Astrocyte of the hippocampus (primary cell): Measurements from ENCODE around the gene EXOC4.
"Not testable (repeated sequence)": the region's sequence is repeated elsewhere in the genome, so short reads cannot be mapped to it uniquely, and the experiment has no call there.

Experiments
- DNase-seq: peaks from one replicate; pipeline ENCODE4 v3.0.0; 2011; ENCODE audit warnings: low read depth, low spot score

EXOC4 gene

DNA sequence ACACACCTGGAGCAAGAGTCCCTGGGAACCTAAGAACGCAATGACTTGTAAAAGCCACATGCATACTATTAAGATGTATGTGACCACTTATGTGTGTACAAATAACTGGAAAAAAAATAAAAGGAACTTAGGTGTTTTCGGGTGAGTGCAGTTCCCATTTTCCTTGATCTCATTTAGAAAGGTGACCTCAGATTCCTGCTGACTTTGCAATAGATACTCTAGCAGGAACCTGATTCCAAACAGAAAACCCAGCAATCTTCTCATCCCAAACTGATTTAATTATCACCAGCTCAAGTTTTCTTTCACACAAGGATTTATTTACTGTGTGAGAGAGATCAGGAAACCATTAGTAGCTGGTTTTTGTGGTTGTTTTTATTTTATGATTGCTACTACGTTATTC, 817.8 kb downstream of the EXOC4 start:
- DNase-seq = no peak

DNA sequence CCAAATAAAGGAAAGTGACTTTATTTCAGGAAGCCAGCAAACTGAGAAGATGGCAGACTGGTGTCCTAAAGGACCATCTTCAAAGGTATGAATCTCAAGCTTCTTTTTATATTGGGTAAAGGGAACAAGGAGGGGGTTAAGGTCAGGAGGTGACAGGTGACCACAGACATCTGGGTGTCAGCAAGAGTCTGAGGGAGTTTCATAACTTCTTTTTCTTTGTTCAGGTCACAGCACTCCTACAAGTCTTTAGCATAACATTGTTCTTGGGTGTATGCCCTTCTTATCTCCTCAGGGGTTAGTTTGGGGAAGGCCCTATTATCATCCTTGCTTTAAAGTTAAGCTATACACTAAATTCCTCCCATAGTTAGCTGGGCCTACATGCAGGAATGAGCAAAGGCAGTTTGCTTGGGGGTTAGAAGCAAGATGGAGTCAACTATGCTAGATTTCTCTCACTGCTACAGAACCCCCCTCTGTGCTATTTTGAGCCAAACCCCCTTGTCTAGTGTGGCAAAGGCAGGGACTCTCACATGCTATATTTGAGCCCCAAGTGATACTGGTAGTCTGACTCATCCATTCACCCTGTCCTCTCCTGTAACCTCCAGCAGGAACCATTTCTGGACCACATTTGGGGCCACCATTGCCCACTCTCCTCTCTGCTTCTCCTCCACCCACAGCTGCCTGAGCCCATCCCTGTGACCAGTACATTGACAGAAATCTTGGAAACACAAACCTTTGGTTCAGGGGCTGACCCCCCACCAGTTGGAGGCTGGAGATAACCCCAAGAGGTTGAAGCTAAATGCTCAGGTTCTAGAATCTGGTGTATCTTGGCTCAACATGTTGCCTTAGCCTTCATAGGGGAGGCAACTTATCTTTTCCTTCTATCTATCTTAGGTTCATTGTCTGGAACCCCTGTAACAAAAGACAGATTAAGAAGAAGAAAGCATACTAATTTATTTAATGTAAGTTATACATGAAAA, 818.8 kb downstream of the EXOC4 start:
- DNase-seq = no peak

DNA sequence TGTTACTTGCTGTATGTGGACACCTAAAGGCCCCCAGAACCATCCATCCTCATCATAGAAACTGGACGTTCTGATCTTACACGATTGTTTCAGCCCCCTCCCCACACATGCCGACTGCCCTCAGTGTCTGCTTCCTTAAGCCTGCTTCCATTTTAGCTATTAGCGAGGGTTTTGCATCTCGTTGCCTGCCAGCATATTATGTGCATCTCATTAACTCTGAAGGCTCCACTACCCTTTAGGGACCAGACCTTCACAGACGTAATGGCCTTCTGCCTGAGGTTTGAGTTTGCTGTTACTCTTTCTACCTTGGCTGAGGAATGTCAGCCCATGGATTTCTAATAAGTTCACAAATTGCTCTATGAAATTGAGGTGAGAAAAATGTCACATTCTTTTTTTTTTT, 820.4 kb downstream of the EXOC4 start:
- no peak for DNase-seq

DNA sequence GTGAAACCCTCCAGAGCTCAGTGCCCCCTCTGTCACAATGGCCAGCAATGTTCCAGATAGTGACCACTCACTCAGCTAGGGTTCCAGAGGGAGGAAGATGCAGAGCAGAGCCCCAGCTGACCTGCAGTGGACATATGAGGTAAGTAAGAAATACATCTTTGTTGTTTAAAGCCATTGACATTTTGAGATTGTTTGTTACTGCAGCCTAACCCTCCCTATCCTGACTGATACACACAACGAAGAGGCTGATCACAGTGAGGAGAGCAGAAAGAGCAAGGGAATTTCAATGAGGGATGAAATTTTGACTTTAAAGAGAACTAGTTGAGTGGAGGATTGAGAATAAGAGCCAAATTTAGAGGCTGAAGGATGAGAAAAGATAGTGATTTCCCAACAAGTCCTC, 822.9 kb downstream of the EXOC4 start:
- DNase-seq = no peak

DNA sequence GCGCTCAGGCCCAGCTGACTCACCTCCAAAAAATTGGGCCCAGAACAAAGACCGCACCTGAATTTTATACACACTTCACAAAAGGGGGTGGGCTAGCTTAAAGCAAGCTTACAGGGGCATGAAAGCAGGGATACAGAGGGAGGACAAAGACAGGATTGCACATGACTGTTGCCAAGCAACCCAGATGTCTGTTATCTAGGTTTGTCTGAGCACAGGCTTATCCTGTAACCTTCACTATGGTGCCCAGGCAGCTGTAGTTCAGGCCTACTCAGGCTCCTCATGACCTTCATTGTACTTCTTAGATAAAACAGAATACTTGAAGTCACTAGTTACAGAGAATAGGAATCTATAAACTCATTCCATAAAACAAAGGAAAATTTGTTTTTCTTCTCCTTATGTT, 824.7 kb downstream of the EXOC4 start:
- DNase-seq = not testable (repeated sequence)

DNA sequence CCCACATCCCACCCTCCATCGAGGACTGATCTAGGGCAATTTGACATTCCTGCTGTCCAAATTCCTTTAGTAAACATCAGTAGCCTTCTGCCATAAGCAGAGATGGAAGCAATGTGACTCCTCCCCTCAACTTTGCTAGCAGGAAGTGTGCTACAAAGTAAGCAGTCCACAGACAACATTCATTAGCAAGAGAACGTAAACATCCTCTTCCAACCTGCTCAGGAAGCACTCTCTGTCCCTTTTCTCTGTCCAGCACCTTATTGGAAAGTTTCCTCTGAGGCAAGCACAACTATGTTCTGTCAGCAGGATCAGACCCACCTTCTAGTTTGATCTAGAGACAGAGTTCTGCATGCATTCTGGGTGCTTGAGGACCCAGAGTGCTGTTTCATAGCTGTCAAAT, 826.1 kb downstream of the EXOC4 start:
- DNase-seq = no peak

DNA sequence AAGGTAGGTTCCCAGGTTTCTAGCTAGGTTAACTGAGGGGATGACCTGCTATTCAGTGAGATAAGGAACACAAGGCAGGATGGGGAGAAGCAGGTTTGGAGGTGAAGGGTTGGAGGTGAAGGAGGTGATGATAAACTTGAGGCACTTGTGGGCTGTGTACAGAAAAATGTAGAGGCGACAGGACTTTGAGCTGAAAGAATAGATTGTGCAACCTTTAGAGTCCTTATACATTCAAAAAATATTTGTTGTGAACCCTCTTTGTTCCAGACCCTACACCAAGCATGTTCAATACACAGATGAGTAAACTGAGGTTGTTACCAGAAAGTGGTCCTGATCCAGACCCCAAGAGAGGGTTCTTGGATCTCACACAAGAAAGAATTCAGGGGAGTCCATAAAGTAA, 828.8 kb downstream of the EXOC4 start:
- no peak for DNase-seq

DNA sequence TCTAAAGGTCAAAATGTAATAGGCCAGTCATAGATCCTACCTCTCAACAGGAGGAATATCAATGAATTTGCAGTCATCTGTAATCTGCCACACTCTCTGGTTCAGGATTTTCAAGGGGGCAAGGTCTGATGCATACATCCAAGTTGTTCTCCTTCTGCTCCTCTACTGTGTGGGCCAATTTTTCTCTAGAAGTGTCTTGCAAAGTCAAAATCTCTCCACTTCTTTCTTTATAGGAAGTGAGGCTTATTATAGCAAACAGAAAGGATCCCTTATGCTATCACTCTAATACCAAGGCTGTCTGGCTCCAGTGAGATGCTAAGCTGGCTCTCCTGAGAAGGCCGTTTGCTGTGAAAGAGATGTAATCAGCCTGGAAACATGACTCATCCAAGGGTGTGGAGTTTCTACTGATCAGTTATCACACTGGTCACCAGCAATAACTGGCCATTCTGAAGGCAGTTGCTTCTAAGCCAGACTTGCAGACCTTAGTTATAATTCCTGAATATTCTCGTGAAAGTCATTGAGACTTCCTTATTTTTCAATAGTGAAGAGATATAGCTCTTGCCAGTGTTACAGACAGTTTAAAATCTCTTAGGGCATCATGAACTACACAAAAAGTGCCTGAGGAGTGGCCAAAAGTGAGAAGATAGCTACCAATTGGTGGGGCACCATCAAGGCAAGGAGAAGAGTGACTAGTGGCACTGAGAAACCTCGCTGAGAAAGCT, 831.0 kb downstream of the EXOC4 start:
- DNase-seq = peak; percentile 4

DNA sequence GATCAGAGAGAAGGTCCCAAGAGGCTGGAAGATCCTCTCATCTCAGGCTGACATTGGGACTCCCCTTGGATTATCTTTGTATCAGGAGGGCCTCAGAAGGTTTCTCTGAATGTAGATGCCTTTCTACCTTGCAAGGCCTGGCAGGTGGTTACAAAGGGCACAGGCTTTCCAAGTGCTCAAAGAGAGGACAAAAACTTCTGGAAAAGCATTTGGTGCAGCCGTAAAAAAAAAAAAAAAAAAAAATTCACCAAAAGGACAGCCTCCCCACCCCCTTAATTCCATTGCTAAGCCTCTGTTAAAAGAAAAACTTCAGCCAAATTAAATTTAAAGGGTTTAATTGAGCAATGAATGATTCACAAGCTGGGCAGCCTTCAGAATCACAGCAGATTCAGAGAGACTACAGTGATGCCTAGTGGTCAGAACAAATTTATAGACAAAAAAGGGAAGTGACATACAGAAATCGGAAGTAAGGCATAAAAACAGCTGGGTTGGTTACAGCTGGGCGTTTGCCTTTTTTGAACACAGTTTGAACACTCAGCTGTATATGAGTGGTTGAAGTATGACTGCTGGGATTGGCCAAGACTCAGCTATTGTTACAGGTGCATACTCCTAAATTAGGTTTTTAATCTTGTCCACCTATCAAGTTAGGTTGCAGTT, 831.7 kb downstream of the EXOC4 start:
- no peak for DNase-seq

DNA sequence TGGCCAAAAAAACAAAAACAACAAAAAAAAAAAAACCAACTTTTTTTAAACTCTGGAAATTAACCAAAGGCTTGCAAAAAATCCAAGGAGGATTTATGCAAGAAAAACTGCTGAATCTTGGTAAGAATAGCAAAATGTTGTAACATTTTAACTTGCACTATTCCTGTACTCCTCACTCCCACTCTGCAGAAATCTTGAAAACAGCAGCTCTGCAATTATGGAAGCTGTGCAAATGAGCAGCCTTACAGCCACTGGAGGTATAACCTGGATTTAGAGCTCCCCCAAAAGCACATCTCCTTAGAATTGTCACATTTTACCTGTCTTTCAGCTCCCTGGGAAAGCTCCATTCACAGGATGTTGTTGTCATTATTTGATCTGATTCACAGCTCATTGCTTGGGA, 832.4 kb downstream of the EXOC4 start:
- no peak for DNase-seq

DNA sequence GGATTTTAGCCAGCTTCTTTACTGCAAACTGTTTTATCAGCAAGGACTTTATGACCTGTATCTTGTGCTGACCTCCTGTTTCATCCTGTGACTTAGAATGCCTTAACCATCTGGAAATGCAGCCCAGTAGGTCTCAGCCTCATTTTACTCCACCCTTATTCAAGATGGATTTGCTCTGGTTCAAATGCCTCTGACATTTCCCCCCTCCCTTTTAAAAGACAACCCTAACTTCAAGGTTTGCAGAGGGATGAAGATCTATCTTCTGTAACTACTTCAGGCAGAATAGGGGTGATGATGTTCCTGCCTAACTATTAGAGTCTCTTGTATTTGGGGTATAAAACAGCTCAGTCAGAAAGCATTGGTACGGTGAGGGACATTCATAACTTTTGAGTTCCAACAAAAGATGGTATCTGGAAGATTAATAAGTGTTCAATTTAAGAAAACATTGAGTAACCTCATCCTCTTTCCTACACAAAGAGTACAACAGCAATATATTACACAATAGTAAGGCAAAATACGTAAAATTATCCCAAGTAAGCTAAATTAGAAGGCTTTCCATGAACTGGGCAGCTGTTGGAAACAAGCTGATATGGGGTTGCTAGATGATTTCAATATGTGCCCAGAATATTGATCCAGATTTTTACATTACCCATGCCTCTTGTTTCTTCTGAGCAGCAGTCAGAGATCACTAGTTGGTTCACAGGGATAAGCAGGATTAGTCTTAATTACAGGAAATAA, 834.3 kb downstream of the EXOC4 start:
- DNase-seq = no peak

DNA sequence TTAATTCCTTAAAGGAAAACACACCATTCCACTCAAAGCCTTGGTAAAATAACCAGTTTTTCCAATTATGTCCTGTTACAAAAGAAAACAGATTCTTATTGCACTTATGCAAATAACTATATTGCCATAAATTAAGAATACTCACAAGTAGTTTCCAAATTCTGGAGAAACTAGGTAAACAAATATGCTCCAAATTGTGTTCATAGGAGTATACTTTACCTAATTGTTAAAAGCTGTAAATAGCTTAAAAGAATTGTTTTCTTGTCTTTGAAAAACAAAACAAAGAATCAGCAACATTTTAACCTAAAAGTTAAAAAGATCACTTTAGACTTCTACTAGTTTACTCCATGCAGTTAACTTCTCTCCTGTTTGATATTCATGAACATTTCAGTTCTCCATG, 835.3 kb downstream of the EXOC4 start:
- DNase-seq = no peak

DNA sequence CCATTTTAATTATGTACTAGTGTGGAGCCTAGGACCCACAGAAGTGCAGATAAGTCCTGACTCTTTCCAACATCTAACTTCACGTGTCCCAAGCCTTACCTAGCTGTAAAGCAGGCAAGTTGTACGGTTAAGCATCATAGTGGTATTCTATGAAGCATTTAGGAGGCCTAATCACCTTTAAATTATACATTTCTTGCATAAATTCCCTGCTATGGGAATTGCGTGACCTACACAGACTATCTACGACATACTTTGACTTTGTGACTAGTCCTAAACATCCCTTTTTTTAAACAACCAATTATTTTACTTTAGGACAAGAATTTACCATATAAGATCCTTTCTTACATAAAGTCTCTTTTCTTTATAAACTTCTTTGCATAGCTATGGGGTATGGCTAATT, 836.6 kb downstream of the EXOC4 start:
- DNase-seq = no peak

DNA sequence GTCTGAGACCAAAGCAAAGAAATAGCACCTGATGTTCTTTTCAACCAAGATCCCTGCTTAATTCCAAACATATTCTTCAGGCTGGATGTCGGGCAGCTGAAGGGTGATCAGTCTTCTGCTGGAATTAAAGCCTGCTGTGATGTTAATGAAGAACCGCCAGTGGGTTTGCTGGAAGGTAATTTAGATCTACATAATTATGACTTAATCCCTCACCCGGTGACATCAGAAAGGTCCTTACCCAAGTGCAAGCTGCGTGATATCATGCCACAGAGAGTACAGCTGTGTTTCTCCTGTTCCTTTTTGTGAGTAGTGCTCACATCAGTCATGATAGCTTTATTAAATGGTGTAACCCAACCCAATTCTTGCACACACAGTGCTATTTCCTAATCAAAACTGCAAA, 845.2 kb downstream of the EXOC4 start:
- no peak for DNase-seq

DNA sequence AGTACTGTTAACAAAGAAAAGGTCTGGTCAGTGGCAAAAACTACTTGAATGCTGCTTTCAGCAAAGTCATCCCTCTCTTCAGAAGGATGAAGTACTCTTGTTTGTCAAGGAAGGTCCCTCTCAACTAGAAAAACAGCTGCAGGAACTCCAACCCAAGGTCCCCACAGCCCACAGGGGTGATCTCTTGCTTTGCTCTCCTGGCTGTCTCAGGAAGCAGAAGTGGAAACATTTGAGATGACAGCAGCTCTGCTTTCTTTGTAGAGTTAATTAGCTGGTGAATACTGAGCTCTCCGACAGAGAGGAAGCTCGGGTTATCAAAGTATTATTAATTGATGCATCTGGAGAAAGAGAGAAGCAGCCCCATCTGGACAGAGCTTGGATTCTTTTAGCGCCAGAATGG, 848.8 kb downstream of the EXOC4 start:
- DNase-seq = no peak

DNA sequence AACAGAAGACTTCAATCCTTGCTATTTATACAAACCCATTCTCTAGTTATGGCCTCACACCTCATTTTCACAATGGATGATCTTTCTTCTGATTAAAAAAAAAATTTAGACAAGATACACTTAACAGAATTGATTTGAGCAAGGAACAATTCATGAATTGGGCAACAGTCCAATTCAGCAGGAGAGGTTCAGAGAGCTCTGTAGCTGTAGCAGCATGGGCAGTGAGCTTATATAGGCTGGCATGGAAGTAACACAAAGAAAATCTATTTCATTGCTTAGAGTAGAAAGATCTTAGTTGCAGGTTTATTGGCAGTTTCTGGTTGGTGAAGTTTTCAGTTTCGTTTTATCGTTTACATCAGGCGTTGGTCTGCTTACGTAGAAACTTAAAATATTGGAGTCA, 851.3 kb downstream of the EXOC4 start:
- no peak for DNase-seq

DNA sequence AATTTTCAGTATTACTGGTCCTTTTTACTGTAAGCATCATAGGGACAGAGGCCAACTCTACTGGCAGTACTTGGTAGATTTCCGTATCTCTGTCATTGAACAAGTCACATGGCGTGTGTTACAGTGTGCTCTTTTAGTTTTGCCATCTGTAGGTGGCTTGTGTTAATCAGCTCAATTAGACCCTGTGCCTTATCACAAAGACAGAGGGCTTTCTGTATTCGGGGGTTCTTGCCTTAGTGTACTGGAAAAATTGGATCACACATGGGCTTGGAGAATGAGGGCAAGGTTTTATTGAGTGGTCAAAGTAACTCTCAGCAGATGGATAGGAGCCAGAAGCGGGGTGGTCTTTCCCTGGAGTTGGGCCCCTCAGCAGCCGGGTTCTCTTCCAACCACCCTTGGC, 853.0 kb downstream of the EXOC4 start:
- DNase-seq = no peak

DNA sequence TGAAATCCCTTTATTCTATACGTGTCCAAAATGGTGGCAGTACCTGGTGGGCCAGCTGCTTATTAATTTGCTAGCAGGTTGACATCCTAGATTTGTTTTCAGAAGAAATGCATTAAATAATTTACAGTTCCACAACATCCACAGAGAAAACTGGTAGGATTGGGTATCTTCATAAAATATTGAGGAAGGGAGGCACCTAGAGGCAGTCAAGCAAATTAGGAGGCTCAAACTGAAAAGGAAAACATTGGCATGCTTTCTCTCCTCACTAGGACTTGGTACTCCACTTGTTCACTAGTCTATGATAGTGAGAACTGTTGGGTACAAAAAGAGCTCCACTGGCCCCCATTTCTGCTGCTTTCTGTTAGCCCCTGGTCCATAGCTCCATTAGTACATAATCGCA, 855.9 kb downstream of the EXOC4 start:
- DNase-seq = no peak

DNA sequence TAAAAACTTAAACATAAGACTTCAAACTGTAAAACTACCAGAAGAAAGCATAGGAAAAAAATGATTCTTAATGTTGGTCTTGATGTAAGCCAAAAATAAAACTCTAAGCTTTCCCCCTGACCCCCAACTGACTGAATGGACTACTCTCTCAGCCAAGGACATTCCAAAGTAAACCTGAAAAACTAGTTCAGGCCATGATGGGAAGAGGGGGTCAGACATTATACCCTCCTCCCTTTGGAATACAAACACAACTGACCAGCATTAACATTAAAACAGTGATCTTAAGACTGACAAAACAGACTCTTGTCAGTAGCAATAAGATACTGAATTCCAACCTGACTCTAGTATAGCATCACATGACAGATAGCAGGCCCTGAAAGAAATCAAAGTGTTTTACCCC, 860.8 kb downstream of the EXOC4 start:
- no peak for DNase-seq

DNA sequence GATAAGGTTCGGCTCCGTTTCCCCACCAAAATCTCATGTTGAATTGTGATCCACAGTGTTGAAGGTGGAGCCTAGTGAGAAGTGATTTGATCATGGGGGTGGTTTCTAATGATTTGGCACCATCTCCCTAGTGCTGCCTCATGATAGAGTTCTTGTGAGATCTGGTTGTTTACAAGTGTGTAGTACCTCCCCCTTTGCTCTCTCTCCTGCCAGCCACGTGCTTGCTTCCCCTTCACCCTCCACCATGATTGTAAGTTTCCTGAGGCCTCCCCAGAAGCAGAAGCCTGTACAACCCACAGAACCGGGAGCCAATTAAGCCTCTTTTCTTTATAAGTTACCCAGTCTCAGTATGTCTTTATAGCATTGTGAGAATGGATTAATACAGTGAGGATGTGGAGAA, 862.1 kb downstream of the EXOC4 start:
- no peak for DNase-seq
